Bronchial epithelial cell (primary cell): ENCODE measurements around the gene GIT1. TPM values are rescaled to one million over a fixed set of nuclear protein-coding genes. Genes with fewer than 3 reads are reported as not detected.

ENCODE experiments used
- total RNA-seq: library from RNA; depleted of rRNA; stranded (reverse); fragments of >200 nt; gene quantifications from 2 replicates; pipeline ENCODE4 v1.2.1, GENCODE V29; 2014

The GIT1 gene
- total RNA-seq, 1 donor from 2014 or later: 16.3 TPM

Other genes with a start within 250 kb of the GIT1 start
- gene TAOK1, start 199.3 kb downstream of the GIT1 start, total RNA-seq: 32.1 and 42.2 TPM in 2 replicates
- gene ABHD15, start 22.6 kb downstream of the GIT1 start, total RNA-seq: 5.2 and 6.3 TPM in 2 replicates
- gene TP53I13, start 20.9 kb downstream of the GIT1 start, total RNA-seq: 25.3 and 30.1 TPM in 2 replicates
- 2.0 and 2.4 TPM in 2 replicates for gene ANKRD13B, start 3.5 kb upstream of the GIT1 start, total RNA-seq
- gene CORO6, start 33.3 kb upstream of the GIT1 start, total RNA-seq: 0.79 and 1.0 TPM in 2 replicates